ENCODE measurements around the gene SOBP. TPM values are rescaled to one million over a fixed set of nuclear protein-coding genes. Genes with fewer than 3 reads are reported as not detected.

SOBP gene
- polyA plus RNA-seq, 3 donors from 2014 or later: not detected

GRCh38 chr6:107491760-107492660, 2.1 kb downstream of the SOBP start:
- H3K9me3 Mint-ChIP-seq: peaks cover 0 to 3% (median 0%) of the 10 kb centered on the region in 6 donors
- peaks cover 16 to 28% of the 10 kb centered on the region in 2 donors for H3K4me1 Mint-ChIP-seq
- peaks cover 0 to 4% (median 0%) of the 10 kb centered on the region in 3 donors for H3K36me3 Mint-ChIP-seq
- DNase-seq: no peak
- H3K27me3 Mint-ChIP-seq (ENCODE audit: low read depth in 3 of 3): peaks cover 20 to 27% (median 26%) of the 10 kb centered on the region in 3 donors
- H3K27ac Mint-ChIP-seq: no peak overlapping the region
- peak overlapping the region; percentile 70 to 85 (median 76) for H3K4me3 Mint-ChIP-seq

GRCh38 chr6:107493158-107494057, 3.5 kb downstream of the SOBP start:
- peaks cover 17 to 21% (median 19%) of the 10 kb centered on the region in 3 donors for H3K27me3 Mint-ChIP-seq (ENCODE audit: low read depth in 3 of 3)
- no peak overlapping the region for H3K4me3 Mint-ChIP-seq
- H3K4me1 Mint-ChIP-seq: peaks cover 15 to 24% of the 10 kb centered on the region in 2 donors
- peaks cover 0 to 3% (median 0%) of the 10 kb centered on the region in 6 donors for H3K9me3 Mint-ChIP-seq
- peaks cover 0 to 4% (median 0%) of the 10 kb centered on the region in 3 donors for H3K36me3 Mint-ChIP-seq
- no peak overlapping the region for H3K27ac Mint-ChIP-seq
- no peak for DNase-seq

GRCh38 chr6:107495196-107495643, 5.3 kb downstream of the SOBP start:
- Mint-ChIP-seq H3K4me3 (no peak overlapping the region), H3K36me3 (no peaks in the 10 kb centered on the region), H3K27ac (no peak overlapping the region), H3K27me3 (ENCODE audit: low read depth in 3 of 3) (peaks cover 12 to 18% (median 14%) of the 10 kb centered on the region in 3 donors), H3K4me1 (peaks cover 8 to 14% of the 10 kb centered on the region in 2 donors), H3K9me3 (no peaks in the 10 kb centered on the region)
- DNase-seq: no peak

- Mint-ChIP-seq H3K9me3 (no peaks in the 10 kb centered on the region), H3K4me3 (no peak overlapping the region), H3K4me1 (peaks cover 4 to 7% of the 10 kb centered on the region in 2 donors), H3K27ac (no peak overlapping the region), H3K36me3 (no peaks in the 10 kb centered on the region), H3K27me3 (ENCODE audit: low read depth in 3 of 3) (peaks cover 8 to 12% (median 11%) of the 10 kb centered on the region in 3 donors)
- no peak for DNase-seq
These were observed 6.1 kb downstream of the SOBP start for GRCh38 chr6:107495971-107496370.

- Mint-ChIP-seq H3K27ac (no peak overlapping the region), H3K9me3 (no peaks in the 10 kb centered on the region), H3K4me3 (no peak overlapping the region), H3K4me1 (no peaks in the 10 kb centered on the region), H3K27me3 (ENCODE audit: low read depth in 3 of 3) (peaks cover 4 to 10% (median 7%) of the 10 kb centered on the region in 3 donors), H3K36me3 (no peaks in the 10 kb centered on the region)
- no peak for DNase-seq
These were observed 7.2 kb downstream of the SOBP start for GRCh38 chr6:107496892-107497684.

GRCh38 chr6:107504270-107505026, 14.5 kb downstream of the SOBP start:
- H3K27me3 Mint-ChIP-seq (ENCODE audit: low read depth in 3 of 3): peaks cover 0 to 9% (median 7%) of the 10 kb centered on the region in 3 donors
- peaks cover 0 to 2% (median 0%) of the 10 kb centered on the region in 6 donors for H3K9me3 Mint-ChIP-seq
- no peak for DNase-seq
- no peaks in the 10 kb centered on the region for H3K36me3 Mint-ChIP-seq
- H3K4me1 Mint-ChIP-seq: no peaks in the 10 kb centered on the region
- no peak overlapping the region for H3K4me3 Mint-ChIP-seq
- no peak overlapping the region for H3K27ac Mint-ChIP-seq

GRCh38 chr6:107506145-107506544, 16.2 kb downstream of the SOBP start:
- H3K4me1 Mint-ChIP-seq: no peaks in the 10 kb centered on the region
- no peak for DNase-seq
- H3K27me3 Mint-ChIP-seq (ENCODE audit: low read depth in 3 of 3): peaks cover 0 to 9% (median 7%) of the 10 kb centered on the region in 3 donors
- H3K27ac Mint-ChIP-seq: no peak overlapping the region
- H3K9me3 Mint-ChIP-seq: peaks cover 0 to 2% (median 0%) of the 10 kb centered on the region in 6 donors
- H3K36me3 Mint-ChIP-seq: no peaks in the 10 kb centered on the region
- H3K4me3 Mint-ChIP-seq: no peak overlapping the region

- H3K27ac Mint-ChIP-seq: no peak overlapping the region
- H3K4me1 Mint-ChIP-seq: no peaks in the 10 kb centered on the region
- H3K36me3 Mint-ChIP-seq: no peaks in the 10 kb centered on the region
- no peak for DNase-seq
- no peak overlapping the region for H3K4me3 Mint-ChIP-seq
- H3K9me3 Mint-ChIP-seq: peaks cover 0 to 6% (median 0%) of the 10 kb centered on the region in 6 donors
- peaks cover 0 to 7% (median 5%) of the 10 kb centered on the region in 3 donors for H3K27me3 Mint-ChIP-seq (ENCODE audit: low read depth in 3 of 3)
These were observed 19.6 kb downstream of the SOBP start for GRCh38 chr6:107509506-107509905.

- Mint-ChIP-seq H3K4me3 (no peak overlapping the region), H3K36me3 (no peaks in the 10 kb centered on the region), H3K27ac (no peak overlapping the region), H3K27me3 (ENCODE audit: low read depth in 3 of 3) (peaks cover 0 to 8% (median 6%) of the 10 kb centered on the region in 3 donors), H3K4me1 (no peaks in the 10 kb centered on the region), H3K9me3 (peaks cover 2 to 7% (median 4%) of the 10 kb centered on the region in 6 donors)
- DNase-seq: no peak
These were observed 20.2 kb downstream of the SOBP start for GRCh38 chr6:107510108-107510507.

GRCh38 chr6:107511511-107511993, 21.6 kb downstream of the SOBP start:
- DNase-seq: no peak
- H3K4me3 Mint-ChIP-seq: no peak overlapping the region
- peaks cover 3 to 8% (median 4%) of the 10 kb centered on the region in 3 donors for H3K27me3 Mint-ChIP-seq (ENCODE audit: low read depth in 3 of 3)
- H3K9me3 Mint-ChIP-seq: peaks cover 5 to 18% (median 12%) of the 10 kb centered on the region in 6 donors
- H3K36me3 Mint-ChIP-seq: no peaks in the 10 kb centered on the region
- H3K4me1 Mint-ChIP-seq: no peaks in the 10 kb centered on the region
- H3K27ac Mint-ChIP-seq: no peak overlapping the region

- H3K27me3 Mint-ChIP-seq (ENCODE audit: low read depth in 3 of 3): peaks cover 3 to 7% (median 4%) of the 10 kb centered on the region in 3 donors
- DNase-seq: no peak
These were observed 23.3 kb downstream of the SOBP start for GRCh38 chr6:107513214-107513613.

GRCh38 chr6:107515955-107516354, 26.0 kb downstream of the SOBP start:
- H3K27me3 Mint-ChIP-seq (ENCODE audit: low read depth in 3 of 3): peaks cover 3 to 9% (median 4%) of the 10 kb centered on the region in 3 donors
- H3K9me3 Mint-ChIP-seq: peaks cover 6 to 28% (median 18%) of the 10 kb centered on the region in 6 donors
- DNase-seq: no peak
- no peaks in the 10 kb centered on the region for H3K4me1 Mint-ChIP-seq
- H3K4me3 Mint-ChIP-seq: no peak overlapping the region
- peaks cover 0 to 4% (median 0%) of the 10 kb centered on the region in 3 donors for H3K36me3 Mint-ChIP-seq
- no peak overlapping the region for H3K27ac Mint-ChIP-seq

More at GRCh38 chr6:107513214-107513613, 23.3 kb downstream of the SOBP start:
- Mint-ChIP-seq H3K4me3 (no peak overlapping the region), H3K36me3 (peaks cover 0 to 4% (median 0%) of the 10 kb centered on the region in 3 donors), H3K27ac (no peak overlapping the region), H3K4me1 (no peaks in the 10 kb centered on the region), H3K9me3 (peaks cover 6 to 28% (median 19%) of the 10 kb centered on the region in 6 donors)

All from immature natural killer cell (primary cell).